A673 (cell line): Measurements from ENCODE around the gene PRG2. TPM values are rescaled to one million over a fixed set of nuclear protein-coding genes. Genes with fewer than 3 reads are reported as not detected.

Experiments used
- BruUV-seq: library from RNA; stranded (reverse); fragments of 400-500 nt; replicated peaks from 2 replicates; lab custom pipeline; 2021; lab: Mats Ljungman, UMichigan
- CTCF ChIA-PET: fragments of 300-600 bp; sonication (Branson Sonifier 250); formaldehyde crosslinking; loops from one replicate; lab custom pipeline; 2022; ENCODE audit warnings: antibody characterized with exemption; lab: Charles Lee
- POLR2A ChIA-PET: fragments of 300-600 bp; sonication (Branson Sonifier 250); formaldehyde crosslinking; loops from one replicate; lab custom pipeline; 2022; ENCODE audit warnings: antibody characterized with exemption; ENCODE audit not compliant: low non-redundant PET; lab: Charles Lee
- DNase-seq: peaks from one replicate; pipeline ENCODE4 v3.0.0-alpha.2; 2015; ENCODE audit warnings: low spot score
- H3K27ac ChIP-seq: fragments of 200-600 bp; sonication (generic); 2 replicates; pipeline ENCODE4 v1.5.1; 2016; ENCODE audit warnings: mixed run types, low read depth, mild to moderate bottlenecking, mixed read lengths, antibody characterized with exemption, low read length; ENCODE audit not compliant: poor library complexity, severe bottlenecking
- H3K27me3 ChIP-seq: fragments of 200-600 bp; sonication (generic); replicated peaks from 2 replicates; pipeline ENCODE4 v1.6.1; 2017; ENCODE audit warnings: mixed run types, low read depth, mild to moderate bottlenecking, mixed read lengths, antibody characterized with exemption, low read length; ENCODE audit not compliant: insufficient read depth, poor library complexity
- H3K36me3 ChIP-seq: fragments of 200-600 bp; sonication (generic); 2 replicates; pipeline ENCODE4 v1.6.1; 2016; ENCODE audit warnings: mixed run types, mild to moderate bottlenecking, mixed read lengths, antibody characterized with exemption, low read length; ENCODE audit not compliant: insufficient read depth, poor library complexity, severe bottlenecking
- H3K4me1 ChIP-seq: fragments of 200-600 bp; sonication (generic); 2 replicates; pipeline ENCODE4 v1.6.1; 2017; ENCODE audit warnings: mixed run types, mild to moderate bottlenecking, mixed read lengths, antibody characterized with exemption, low read length; ENCODE audit not compliant: insufficient read depth, poor library complexity, severe bottlenecking
- H3K4me3 ChIP-seq: fragments of 200-600 bp; sonication (generic); 2 replicates; pipeline ENCODE4 v1.5.1; 2016; ENCODE audit warnings: low read depth, mixed run types, mild to moderate bottlenecking, mixed read lengths, low read length; ENCODE audit not compliant: poor library complexity, severe bottlenecking
- H3K9me3 ChIP-seq: fragments of 200-600 bp; sonication (generic); 2 replicates; pipeline ENCODE4 v1.6.1; 2016; ENCODE audit warnings: mixed run types, low read depth, mild to moderate bottlenecking, mixed read lengths, antibody characterized with exemption, low read length; ENCODE audit not compliant: poor library complexity, severe bottlenecking
- EZH2 ChIP-seq: fragments of 200-600 bp; sonication (generic); IDR thresholded peaks from 2 replicates; pipeline ENCODE4 v1.6.1; 2017; ENCODE audit warnings: borderline replicate concordance, low read depth, mild to moderate bottlenecking, mixed read lengths, antibody characterized with exemption, low read length; ENCODE audit not compliant: poor library complexity, severe bottlenecking
- intact Hi-C: fragments of 100-400 bp; cut with micrococcal nuclease; formaldehyde crosslinking; loops from one replicate; pipeline ENCODE4 v1.10.0; 2022; ENCODE audit not compliant: unreplicated experiment
- total RNA-seq: library from RNA; stranded (reverse); gene quantifications from 2 replicates; pipeline ENCODE4 v1.2.3, GENCODE V29; 2021
- TF ChIP-seq, protein P1 (sequence below): fragments of 300-800, 200-600 bp; sonication (generic); conservative IDR thresholded peaks from 2 replicates; pipeline ENCODE4 v1.5.1; 2017; ENCODE audit warnings: low read depth, mild to moderate bottlenecking, antibody characterized with exemption, low read length, moderate library complexity, mixed read lengths

The PRG2 gene
- total RNA-seq, 1 experiment from 2014 or later, result not detected

DNA sequence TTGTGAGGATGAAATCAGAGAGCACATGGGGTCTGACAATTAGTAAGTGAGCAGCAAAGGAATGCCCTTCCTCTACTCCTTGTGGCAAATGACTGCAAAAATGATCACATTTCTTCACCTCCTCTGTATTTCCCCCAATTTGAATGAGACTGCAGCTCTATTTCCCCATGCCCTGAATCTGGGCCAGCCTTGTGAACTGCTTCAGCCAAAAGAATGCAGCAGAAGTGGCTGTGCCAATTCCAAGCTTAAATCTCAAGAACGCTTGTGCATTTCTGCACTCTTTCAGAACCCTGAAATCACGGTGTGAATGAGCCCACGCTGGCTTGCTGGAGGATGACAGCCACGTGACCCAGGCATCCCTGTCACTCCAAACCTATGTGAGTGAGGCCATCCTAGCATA is 26.6 kb upstream of the PRG2 start:
- no peaks in the 10 kb centered on the region for H3K27me3 ChIP-seq
- H3K9me3 ChIP-seq, result no peaks in the 10 kb centered on the region
- no peak overlapping the region for H3K27ac ChIP-seq
- no peaks in the 10 kb centered on the region for H3K4me1 ChIP-seq
- peaks cover 33% of the 10 kb centered on the region for H3K36me3 ChIP-seq
- TF ChIP-seq, protein P1, sequence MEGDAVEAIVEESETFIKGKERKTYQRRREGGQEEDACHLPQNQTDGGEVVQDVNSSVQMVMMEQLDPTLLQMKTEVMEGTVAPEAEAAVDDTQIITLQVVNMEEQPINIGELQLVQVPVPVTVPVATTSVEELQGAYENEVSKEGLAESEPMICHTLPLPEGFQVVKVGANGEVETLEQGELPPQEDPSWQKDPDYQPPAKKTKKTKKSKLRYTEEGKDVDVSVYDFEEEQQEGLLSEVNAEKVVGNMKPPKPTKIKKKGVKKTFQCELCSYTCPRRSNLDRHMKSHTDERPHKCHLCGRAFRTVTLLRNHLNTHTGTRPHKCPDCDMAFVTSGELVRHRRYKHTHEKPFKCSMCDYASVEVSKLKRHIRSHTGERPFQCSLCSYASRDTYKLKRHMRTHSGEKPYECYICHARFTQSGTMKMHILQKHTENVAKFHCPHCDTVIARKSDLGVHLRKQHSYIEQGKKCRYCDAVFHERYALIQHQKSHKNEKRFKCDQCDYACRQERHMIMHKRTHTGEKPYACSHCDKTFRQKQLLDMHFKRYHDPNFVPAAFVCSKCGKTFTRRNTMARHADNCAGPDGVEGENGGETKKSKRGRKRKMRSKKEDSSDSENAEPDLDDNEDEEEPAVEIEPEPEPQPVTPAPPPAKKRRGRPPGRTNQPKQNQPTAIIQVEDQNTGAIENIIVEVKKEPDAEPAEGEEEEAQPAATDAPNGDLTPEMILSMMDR, result no peak
- no peak for TF ChIP-seq EZH2
- no TSS peak for BruUV-seq
- ChIA-PET POLR2A (no interaction called here), CTCF (no interaction called here)
- DNase-seq, result no peak
- intact Hi-C loops, result no loop called here
- no peak overlapping the region for H3K4me3 ChIP-seq

DNA sequence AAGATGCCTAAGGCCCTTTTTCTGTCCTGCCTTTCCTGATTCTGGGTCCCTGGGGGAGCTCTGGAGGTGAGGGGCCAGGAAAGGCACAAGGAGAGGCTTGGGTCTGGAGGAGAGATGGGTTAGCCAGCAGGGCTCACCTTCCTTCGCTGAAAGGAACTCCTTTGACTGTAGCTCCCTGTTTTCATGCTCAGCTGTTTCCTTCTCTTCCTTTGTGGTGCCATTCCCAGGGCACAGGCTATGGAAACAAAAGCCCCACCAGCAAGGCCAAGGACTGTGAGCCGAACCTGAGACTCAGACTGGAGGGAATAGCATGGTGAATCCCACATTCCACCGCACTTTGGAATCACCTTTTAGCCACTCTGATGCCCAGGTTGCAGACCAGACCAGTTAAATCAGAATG is 26.0 kb upstream of the PRG2 start:
- BruUV-seq, result no TSS peak
- Histone ChIP-seq H3K36me3 (peaks cover 35% of the 10 kb centered on the region), H3K27me3 (no peaks in the 10 kb centered on the region), H3K27ac (no peak overlapping the region), H3K4me1 (no peaks in the 10 kb centered on the region), H3K9me3 (no peaks in the 10 kb centered on the region), H3K4me3 (no peak overlapping the region)
- ChIA-PET CTCF (no interaction called here), POLR2A (no interaction called here)
- no peak for TF ChIP-seq EZH2
- TF ChIP-seq, protein P1, result no peak
- intact Hi-C loops, result no loop called here
- DNase-seq, result no peak

DNA sequence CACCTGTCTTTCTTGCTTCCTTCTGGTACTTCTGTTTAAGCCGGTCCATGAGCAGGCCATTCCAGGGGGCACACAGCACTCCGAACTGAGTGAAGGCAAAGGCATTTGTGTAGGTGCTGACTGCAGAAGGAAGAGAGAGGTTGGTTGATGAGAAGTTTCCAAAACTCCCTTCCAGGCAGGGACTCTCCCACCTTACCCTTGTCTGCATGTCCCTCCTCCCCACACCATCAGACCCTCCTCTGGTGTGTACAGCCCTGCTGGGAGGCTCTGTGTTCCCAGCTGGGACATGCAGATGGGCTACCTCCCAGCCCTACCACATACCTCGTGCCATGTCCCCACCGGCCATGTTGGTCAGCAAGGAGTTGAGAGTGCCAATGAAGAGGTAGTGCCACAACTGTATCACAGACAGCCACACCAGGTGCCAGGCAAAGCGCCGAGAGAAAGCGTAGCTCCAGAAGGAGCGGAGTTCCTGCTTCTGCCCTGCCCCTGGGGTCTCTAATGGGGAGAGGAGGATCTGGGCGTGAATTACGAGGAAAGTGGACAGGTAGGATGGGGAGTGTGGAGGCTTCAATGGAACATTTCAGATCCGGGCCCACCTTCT is 24.3 kb upstream of the PRG2 start:
- DNase-seq, result no peak
- ChIA-PET POLR2A (no interaction called here), CTCF (no interaction called here)
- TF ChIP-seq, protein P1, result no peak
- TF ChIP-seq EZH2, result no peak
- intact Hi-C loops, result no loop called here
- no peaks in the 10 kb centered on the region for H3K27me3 ChIP-seq
- H3K4me1 ChIP-seq, result no peaks in the 10 kb centered on the region
- H3K27ac ChIP-seq, result no peak overlapping the region
- no peak overlapping the region for H3K4me3 ChIP-seq
- no peaks in the 10 kb centered on the region for H3K9me3 ChIP-seq
- BruUV-seq, result no TSS peak
- peaks cover 48% of the 10 kb centered on the region for H3K36me3 ChIP-seq
